ENCODE results near the gene MEF2D. TPM values are rescaled to one million over a fixed set of nuclear protein-coding genes. Genes with fewer than 3 reads are reported as not detected.

The MEF2D gene
- total RNA-seq, 1 donor from 2014 or later = 106 TPM

DNA sequence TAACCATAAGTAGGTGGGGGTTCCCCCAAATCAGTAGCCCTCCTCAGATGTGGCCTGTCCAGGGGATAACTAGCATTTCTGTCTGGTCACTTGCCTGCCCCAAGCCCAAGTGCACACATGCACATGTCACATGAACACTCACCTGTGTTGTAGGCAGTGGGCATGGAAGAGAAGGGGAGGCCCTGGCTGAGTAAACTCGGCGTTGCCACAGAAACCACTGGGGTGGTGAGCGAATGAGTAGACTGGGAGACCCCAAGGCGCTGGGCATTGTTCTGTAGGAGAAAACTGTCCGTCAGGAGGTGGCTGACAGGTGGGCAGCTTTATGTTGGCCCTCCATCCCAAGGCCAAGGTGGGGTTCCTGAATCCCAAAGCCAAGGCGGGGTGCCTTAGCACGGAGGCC is 25.6 kb downstream of the MEF2D start:
- H3K27me3 ChIP-seq = no peaks in the 10 kb centered on the region
- no peaks in the 10 kb centered on the region for H3K9me3 ChIP-seq
- DNase-seq (ENCODE audit: low spot score in 2 of 2) = no peak
- peak overlapping the region; percentile 86 to 87 for H3K27ac ChIP-seq
- peaks cover 29 to 61% of the 10 kb centered on the region in 2 donors for H3K4me1 ChIP-seq
- peaks cover 89 to 93% of the 10 kb centered on the region in 2 donors for H3K36me3 ChIP-seq
- TF ChIP-seq, protein P1, sequence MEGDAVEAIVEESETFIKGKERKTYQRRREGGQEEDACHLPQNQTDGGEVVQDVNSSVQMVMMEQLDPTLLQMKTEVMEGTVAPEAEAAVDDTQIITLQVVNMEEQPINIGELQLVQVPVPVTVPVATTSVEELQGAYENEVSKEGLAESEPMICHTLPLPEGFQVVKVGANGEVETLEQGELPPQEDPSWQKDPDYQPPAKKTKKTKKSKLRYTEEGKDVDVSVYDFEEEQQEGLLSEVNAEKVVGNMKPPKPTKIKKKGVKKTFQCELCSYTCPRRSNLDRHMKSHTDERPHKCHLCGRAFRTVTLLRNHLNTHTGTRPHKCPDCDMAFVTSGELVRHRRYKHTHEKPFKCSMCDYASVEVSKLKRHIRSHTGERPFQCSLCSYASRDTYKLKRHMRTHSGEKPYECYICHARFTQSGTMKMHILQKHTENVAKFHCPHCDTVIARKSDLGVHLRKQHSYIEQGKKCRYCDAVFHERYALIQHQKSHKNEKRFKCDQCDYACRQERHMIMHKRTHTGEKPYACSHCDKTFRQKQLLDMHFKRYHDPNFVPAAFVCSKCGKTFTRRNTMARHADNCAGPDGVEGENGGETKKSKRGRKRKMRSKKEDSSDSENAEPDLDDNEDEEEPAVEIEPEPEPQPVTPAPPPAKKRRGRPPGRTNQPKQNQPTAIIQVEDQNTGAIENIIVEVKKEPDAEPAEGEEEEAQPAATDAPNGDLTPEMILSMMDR (IDR thresholded peaks at IDR 0.05) = no peak
- intact Hi-C loops (cut with DNase I) = loop anchor here (1.0 kb wide), 1 partner anchor 18 kb away; no protein-coding TSS in a partner anchor
- no peak overlapping the region for H3K4me3 ChIP-seq

DNA sequence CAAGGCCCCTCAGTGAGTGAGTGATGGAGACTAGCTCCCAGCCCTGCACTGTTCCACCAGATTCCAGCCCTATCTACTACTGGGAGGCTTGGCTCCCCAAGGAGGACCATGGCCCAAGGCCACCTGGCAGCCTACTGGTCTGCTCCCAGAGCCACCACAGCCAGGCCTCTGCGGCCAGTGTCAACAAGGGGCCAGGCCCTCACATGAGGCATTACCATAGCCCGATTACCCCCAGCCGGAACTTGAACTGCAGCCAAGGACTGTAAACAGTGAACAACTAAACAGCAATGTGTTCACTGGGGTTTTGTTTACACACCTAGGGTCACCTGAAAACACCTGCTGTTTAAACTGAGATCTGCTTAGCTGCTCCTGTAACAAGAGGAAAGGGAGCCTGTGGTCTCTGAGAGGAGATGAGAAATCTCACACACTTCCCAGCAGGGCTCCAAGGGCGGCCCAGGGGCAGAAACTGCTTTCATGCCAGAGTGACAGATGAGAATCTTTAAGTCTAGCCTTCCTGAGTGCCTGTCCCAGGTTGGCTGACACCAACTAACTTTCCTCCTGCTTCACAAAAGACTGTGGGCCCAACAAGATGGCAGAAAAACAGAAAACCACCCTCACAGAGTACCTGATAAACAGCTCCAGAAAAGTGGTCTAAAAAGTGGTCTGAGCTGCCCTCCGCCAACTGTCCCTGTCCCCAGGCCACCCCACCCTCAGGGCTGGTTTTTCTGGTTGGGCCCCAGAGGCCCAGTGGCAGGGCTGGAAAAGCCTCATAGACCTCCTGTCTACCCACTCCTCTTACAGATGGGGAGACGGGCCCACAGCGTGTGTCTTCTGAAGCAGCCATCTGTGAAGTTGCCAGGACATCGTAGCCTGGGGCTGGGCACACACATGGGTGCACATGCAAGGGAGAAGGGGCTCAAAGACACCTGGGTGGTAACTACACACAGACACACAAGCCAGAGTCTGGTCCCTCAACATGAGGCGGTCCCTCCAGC is 28.8 kb downstream of the MEF2D start:
- H3K4me3 ChIP-seq = no peak overlapping the region
- H3K9me3 ChIP-seq = no peaks in the 10 kb centered on the region
- TF ChIP-seq, protein P1 (IDR thresholded peaks at IDR 0.05) = no peak
- H3K27me3 ChIP-seq = no peaks in the 10 kb centered on the region
- H3K4me1 ChIP-seq = peaks cover 20 to 47% of the 10 kb centered on the region in 2 donors
- intact Hi-C loops (cut with DNase I) = loop anchor here (1.0 kb wide), 1 partner anchor 14 kb away; no protein-coding TSS in a partner anchor
- DNase-seq (ENCODE audit: low spot score in 2 of 2) = peak in 1 of 2 donors; percentile 93
- peak overlapping the region; percentile 74 to 87 for H3K27ac ChIP-seq
- H3K36me3 ChIP-seq = peaks cover 91 to 95% of the 10 kb centered on the region in 2 donors

DNA sequence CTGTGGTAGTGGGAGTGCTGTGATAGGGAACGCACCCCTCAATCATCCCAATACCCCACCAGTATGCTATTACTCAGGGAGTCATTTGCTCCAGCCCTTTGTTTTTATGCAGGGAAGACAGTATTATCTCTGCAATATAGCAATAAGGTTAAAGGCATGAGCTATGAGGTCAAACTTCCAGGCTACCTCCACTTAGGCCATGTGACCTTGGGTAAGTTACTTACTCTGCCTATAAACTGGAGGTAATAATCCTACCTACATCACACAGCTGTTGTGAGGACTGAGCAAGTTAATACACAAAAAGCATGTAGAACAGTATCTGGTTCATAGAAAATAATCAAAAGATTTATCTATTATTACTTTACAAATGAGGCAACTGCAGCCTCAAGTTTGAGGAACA is 30.1 kb downstream of the MEF2D start:
- H3K9me3 ChIP-seq = no peaks in the 10 kb centered on the region
- H3K4me3 ChIP-seq = no peak overlapping the region
- H3K27me3 ChIP-seq = no peaks in the 10 kb centered on the region
- H3K36me3 ChIP-seq = peaks cover 83 to 90% of the 10 kb centered on the region in 2 donors
- TF ChIP-seq, protein P1 (IDR thresholded peaks at IDR 0.05) = no peak
- peaks cover 24 to 49% of the 10 kb centered on the region in 2 donors for H3K4me1 ChIP-seq
- H3K27ac ChIP-seq = peak overlapping the region in 1 of 2 donors; percentile 87
- intact Hi-C loops (cut with DNase I) = no loop called here
- DNase-seq (ENCODE audit: low spot score in 2 of 2) = no peak

DNA sequence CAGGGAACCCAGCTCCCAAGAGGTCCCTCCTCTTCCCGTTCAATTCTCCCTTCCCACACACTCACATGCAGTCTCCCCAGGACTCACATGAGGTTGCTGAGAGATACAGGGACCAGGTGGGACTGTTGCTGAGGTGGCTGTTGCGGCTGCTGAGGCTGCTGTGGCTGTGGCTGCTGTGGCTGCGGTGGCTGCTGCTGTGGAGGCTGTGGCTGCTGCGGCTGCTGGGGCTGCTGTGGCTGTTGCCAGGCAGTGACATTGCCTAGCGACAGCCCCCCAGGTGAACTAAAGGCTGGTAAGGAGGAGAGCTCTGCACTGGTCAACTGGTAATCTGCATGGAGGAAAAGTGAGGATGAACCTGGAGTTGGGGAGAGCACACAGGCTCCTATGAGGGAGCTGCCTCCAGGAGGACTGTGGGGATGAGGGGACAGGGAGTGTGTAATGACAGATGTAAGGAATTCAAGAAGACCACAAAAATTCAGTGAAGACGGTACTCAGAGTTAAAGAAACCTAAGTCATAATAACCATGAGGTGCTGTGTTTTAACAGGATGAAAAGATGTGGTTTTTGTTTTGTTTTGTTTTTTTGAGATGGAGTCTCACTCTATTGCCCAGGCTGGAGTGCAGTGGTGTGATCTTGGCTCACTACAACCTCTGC is 31.8 kb downstream of the MEF2D start:
- Histone ChIP-seq H3K36me3 (peaks cover 67 to 75% of the 10 kb centered on the region in 2 donors), H3K4me3 (no peak overlapping the region), H3K27ac (peak overlapping the region; percentile 23 to 73), H3K4me1 (peaks cover 32 to 59% of the 10 kb centered on the region in 2 donors), H3K9me3 (no peaks in the 10 kb centered on the region), H3K27me3 (no peaks in the 10 kb centered on the region)
- DNase-seq (ENCODE audit: low spot score in 2 of 2) = no peak
- TF ChIP-seq, protein P1 (IDR thresholded peaks at IDR 0.05) = no peak
- intact Hi-C loops (cut with DNase I) = no loop called here

DNA sequence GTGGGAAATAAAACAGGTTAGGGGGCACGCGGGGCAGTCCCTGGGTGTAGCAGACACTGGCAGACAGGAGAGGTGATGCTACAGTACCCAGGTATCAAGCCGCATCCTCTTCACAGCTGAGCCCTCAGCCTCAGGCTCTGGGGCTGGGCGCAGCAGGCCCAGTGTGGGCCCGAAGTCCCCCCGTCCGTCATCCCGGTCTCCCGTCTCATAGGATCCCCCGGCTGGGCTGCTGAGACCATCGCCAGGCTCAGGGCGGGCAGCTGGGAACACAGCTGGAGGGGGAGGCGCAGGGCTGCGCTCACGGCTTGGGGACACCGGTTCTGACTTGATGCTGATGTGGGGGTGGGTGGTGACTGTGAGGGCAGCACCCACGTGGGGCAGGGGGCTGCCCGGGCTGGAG is 32.7 kb downstream of the MEF2D start:
- TF ChIP-seq, protein P1 (IDR thresholded peaks at IDR 0.05) = no peak
- intact Hi-C loops (cut with DNase I) = no loop called here
- H3K27ac ChIP-seq = peak overlapping the region; percentile 46 to 73
- H3K36me3 ChIP-seq = peaks cover 58 to 65% of the 10 kb centered on the region in 2 donors
- no peaks in the 10 kb centered on the region for H3K9me3 ChIP-seq
- no peaks in the 10 kb centered on the region for H3K27me3 ChIP-seq
- peaks cover 39 to 68% of the 10 kb centered on the region in 2 donors for H3K4me1 ChIP-seq
- DNase-seq (ENCODE audit: low spot score in 2 of 2) = no peak
- H3K4me3 ChIP-seq = no peak overlapping the region
